ENCODE measurements around the gene IRF9. TPM values are rescaled to one million over a fixed set of nuclear protein-coding genes. Genes with fewer than 3 reads are reported as not detected.

IRF9 gene
- total and polyA plus RNA-seq, 2 of the 13 experiments (the other 11 are each of a cell fraction or from before 2014, with no cell fraction given) = 14.9 to 49.7 TPM

GRCh38 chr14:24138396-24139271 lies 22.4 kb upstream of the IRF9 start (continued):
- TF ChIP-seq RERE (CRISPR knock-in tag; IDR thresholded peaks at IDR 0.05; ENCODE audit: low read depth) = no peak
- no peak for TF ChIP-seq ZNF558 (CRISPR knock-in tag; IDR thresholded peaks at IDR 0.05; ENCODE audit: borderline replicate concordance)
- no peak for TF ChIP-seq ZBTB1 (CRISPR knock-in tag; IDR thresholded peaks at IDR 0.05; ENCODE audit: borderline replicate concordance)
- TF ChIP-seq REST (IDR thresholded peaks at IDR 0.05; ENCODE audit: borderline replicate concordance in 1 of 2, low read depth in 1 of 2, low read length in 2 of 2) = no peak
- no peak for TF ChIP-seq JUNB (CRISPR knock-in tag; IDR thresholded peaks at IDR 0.05; ENCODE audit: borderline replicate concordance)
- no peak for TF ChIP-seq ZNF652 (CRISPR knock-in tag; IDR thresholded peaks at IDR 0.05; ENCODE audit: borderline replicate concordance, low read depth)
- no peak for TF ChIP-seq ZNF260 (CRISPR knock-in tag; IDR thresholded peaks at IDR 0.05; ENCODE audit: borderline replicate concordance, low read depth)
- TF ChIP-seq ZNF10 (CRISPR knock-in tag; IDR thresholded peaks at IDR 0.05; ENCODE audit: borderline replicate concordance, low read depth) = no peak
- no peak for TF ChIP-seq GRHL1 (CRISPR knock-in tag; conservative IDR thresholded peaks at IDR 0.05)
- no peak for TF ChIP-seq PAF1 (CRISPR knock-in tag; IDR thresholded peaks at IDR 0.05)
- TF ChIP-seq, protein P1, sequence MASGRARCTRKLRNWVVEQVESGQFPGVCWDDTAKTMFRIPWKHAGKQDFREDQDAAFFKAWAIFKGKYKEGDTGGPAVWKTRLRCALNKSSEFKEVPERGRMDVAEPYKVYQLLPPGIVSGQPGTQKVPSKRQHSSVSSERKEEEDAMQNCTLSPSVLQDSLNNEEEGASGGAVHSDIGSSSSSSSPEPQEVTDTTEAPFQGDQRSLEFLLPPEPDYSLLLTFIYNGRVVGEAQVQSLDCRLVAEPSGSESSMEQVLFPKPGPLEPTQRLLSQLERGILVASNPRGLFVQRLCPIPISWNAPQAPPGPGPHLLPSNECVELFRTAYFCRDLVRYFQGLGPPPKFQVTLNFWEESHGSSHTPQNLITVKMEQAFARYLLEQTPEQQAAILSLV (CRISPR knock-in tag; IDR thresholded peaks at IDR 0.05; ENCODE audit: borderline replicate concordance) = no peak
- TF ChIP-seq ZFP36 (IDR thresholded peaks at IDR 0.05; ENCODE audit: borderline replicate concordance, low read depth, low read length, partially characterized antibody) = no peak
- TF ChIP-seq, protein P2, sequence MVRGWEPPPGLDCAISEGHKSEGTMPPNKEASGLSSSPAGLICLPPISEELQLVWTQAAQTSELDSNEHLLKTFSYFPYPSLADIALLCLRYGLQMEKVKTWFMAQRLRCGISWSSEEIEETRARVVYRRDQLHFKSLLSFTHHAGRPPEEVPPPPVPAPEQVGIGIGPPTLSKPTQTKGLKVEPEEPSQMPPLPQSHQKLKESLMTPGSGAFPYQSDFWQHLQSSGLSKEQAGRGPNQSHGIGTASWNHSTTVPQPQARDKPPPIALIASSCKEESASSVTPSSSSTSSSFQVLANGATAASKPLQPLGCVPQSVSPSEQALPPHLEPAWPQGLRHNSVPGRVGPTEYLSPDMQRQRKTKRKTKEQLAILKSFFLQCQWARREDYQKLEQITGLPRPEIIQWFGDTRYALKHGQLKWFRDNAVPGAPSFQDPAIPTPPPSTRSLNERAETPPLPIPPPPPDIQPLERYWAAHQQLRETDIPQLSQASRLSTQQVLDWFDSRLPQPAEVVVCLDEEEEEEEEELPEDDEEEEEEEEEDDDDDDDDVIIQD (CRISPR knock-in tag; IDR thresholded peaks at IDR 0.05; ENCODE audit: low read depth) = no peak; the same call in 1 of the 2 replicates

All from HepG2 (cell line).